GM12878 (cell line): Measurements from ENCODE around the gene TNFAIP3. TPM values are rescaled to one million over a fixed set of nuclear protein-coding genes. Genes with fewer than 3 reads are reported as not detected.

ENCODE experiments used
- ATAC-seq: fragments of 200-7000 bp; cut with Tn5 transposase; 3 replicates; pipeline ENCODE4 v1.9.1; 2020; ENCODE audit warnings: mild to moderate bottlenecking, moderate library complexity
- BruUV-seq: library from RNA; stranded (reverse); fragments of 400-500 nt; replicated peaks from 2 replicates; lab custom pipeline; 2021; lab: Mats Ljungman, UMichigan
- CTCF ChIA-PET: fragments of 300-600 bp; sonication (Branson Sonifier 250); formaldehyde crosslinking; extraction: SDS; loops from one replicate; lab custom pipeline; 2021; ENCODE audit warnings: inconsistent platforms; lab: Yijun Ruan, JAX
- POLR2A ChIA-PET: fragments of 350-600 bp; formaldehyde crosslinking; extraction: SDS; loops from one replicate; lab custom pipeline; 2021; ENCODE audit warnings: inconsistent platforms; lab: Charles Lee
- RAD21 ChIA-PET: fragments of 300-600 bp; sonication (Branson Sonifier 250); formaldehyde crosslinking; loops from one replicate; lab custom pipeline; 2023; ENCODE audit warnings: antibody characterized with exemption; ENCODE audit not compliant: unreplicated experiment; lab: Charles Lee
- SMC1A ChIA-PET: fragments of 300-600 bp; sonication (Branson Sonifier 250); formaldehyde crosslinking; loops from one replicate; lab custom pipeline; 2023; ENCODE audit not compliant: unreplicated experiment, uncharacterized antibody; lab: Charles Lee
- DNase-seq: peaks from one replicate; pipeline ENCODE4 v3.0.0-alpha.2; 2011; ENCODE audit warnings: low read depth, low spot score
- FAIRE-seq: peaks from 3 replicates; lab custom pipeline; 2011; peaks lifted over from hg19 to GRCh38; lab: Jason Lieb, UNC
- H2AFZ ChIP-seq: 2 replicates; pipeline ENCODE4 v1.6.0; 2011; ENCODE audit warnings: low read depth, low read length, control low read depth; ENCODE audit not compliant: control insufficient read depth
- H3K27ac ChIP-seq: 2 replicates; pipeline ENCODE4 v1.5.1; 2011; ENCODE audit warnings: control low read depth; ENCODE audit not compliant: control insufficient read depth, insufficient read depth
- H3K27me3 ChIP-seq, 2 experiments: replicated peaks in 1 of 2; 2 replicates each; pipeline versions ENCODE4 v1.6.0 to v1.6.1; 2011; ENCODE audit warnings: low read length in 1 of 2; ENCODE audit not compliant: control insufficient read depth in 2 of 2, insufficient read depth in 2 of 2
- H3K36me3 ChIP-seq, 2 experiments: 2 replicates each; pipeline ENCODE4 v1.5.1; 2011; ENCODE audit warnings: low read length in 1 of 2; ENCODE audit not compliant: control insufficient read depth in 2 of 2, insufficient read depth in 2 of 2
- H3K4me1 ChIP-seq: 2 replicates; pipeline ENCODE4 v1.6.1; 2011; ENCODE audit warnings: mild to moderate bottlenecking, low read length, moderate library complexity, mixed read lengths; ENCODE audit not compliant: control insufficient read depth, insufficient read depth
- H3K4me2 ChIP-seq: 2 replicates; pipeline ENCODE4 v1.6.0; 2011; ENCODE audit warnings: control low read depth; ENCODE audit not compliant: control insufficient read depth, insufficient read depth
- H3K4me3 ChIP-seq: fragments of 200-600 bp; sonication (generic); 2 replicates; pipeline ENCODE4 v1.5.1; 2016
- H3K79me2 ChIP-seq: 2 replicates; pipeline ENCODE4 v1.6.0; 2011; ENCODE audit warnings: low read length; ENCODE audit not compliant: control insufficient read depth, insufficient read depth
- H3K9ac ChIP-seq: 2 replicates; pipeline ENCODE4 v1.8.0; 2011; ENCODE audit warnings: low read length, control low read depth, mixed read lengths; ENCODE audit not compliant: control insufficient read depth, insufficient read depth
- H3K9me3 ChIP-seq: replicated peaks from 3 replicates; pipeline ENCODE4 v1.5.1; 2011; ENCODE audit warnings: mild to moderate bottlenecking, low read length; ENCODE audit not compliant: control insufficient read depth, insufficient read depth
- H4K20me1 ChIP-seq: 2 replicates; pipeline ENCODE4 v1.6.0; 2011; ENCODE audit not compliant: control insufficient read depth, insufficient read depth
- ETV6 ChIP-seq, 2 experiments: fragments of 450-650 bp in 1 of 2; IDR thresholded peaks in 1 of 2; conservative IDR thresholded peaks in 1 of 2; 2 replicates each; pipeline ENCODE4 v1.6.1; 2014; ENCODE audit warnings: antibody characterized with exemption in 1 of 2, borderline replicate concordance in 1 of 2, low read depth in 1 of 2, mild to moderate bottlenecking in 1 of 2, moderate library complexity in 1 of 2
- NR2C2 ChIP-seq: IDR thresholded peaks from 2 replicates; pipeline ENCODE4 v1.6.1; 2011; ENCODE audit warnings: borderline replicate concordance, low read depth; ENCODE audit not compliant: control insufficient read depth, insufficient read length
- RELA ChIP-seq: fragments of 450-650 bp; IDR thresholded peaks from 2 replicates; pipeline ENCODE4 v1.8.0; 2014; ENCODE audit warnings: borderline replicate concordance; ENCODE audit not compliant: partially characterized antibody
- SP1 ChIP-seq: IDR thresholded peaks from one replicate; pipeline ENCODE4 v1.6.1; 2011; ENCODE audit warnings: low read depth, low read length
- WGBS: methylation state at CpG from one replicate; pipeline ENCODE4 v1.1.6; 2016; ENCODE audit warnings: low lambda C conversion rate; ENCODE audit not compliant: insufficient replicate concordance, insufficient coverage; ENCODE audit errors: missing lambda C conversion rate; 5-methylcytosine and 5-hydroxymethylcytosine counted together
- in situ Hi-C: fragments of 300-500 bp; cut with MboI; formaldehyde crosslinking; loops from 9 replicates; pipeline ENCODE4 v1.14.3; 2018; ENCODE audit warnings: mixed read lengths
- intact Hi-C: fragments of 100-400 bp; cut with micrococcal nuclease; formaldehyde crosslinking; loops from one replicate; pipeline ENCODE4 v1.14.2; 2022; ENCODE audit not compliant: unreplicated experiment
- polyA plus RNA-seq, 11 experiments: library from polyadenylated mRNA; depleted of rRNA in 4 of 11; unstranded in 6 of 11; stranded (reverse) in 5 of 11; fragments of >200 nt; fragmentation: Nextera tagmentation in 4 of 11; fragmentation: Illumina TruSeq in 1 of 11; extraction: Ambion mirVana in 4 of 11; extraction: Trizol in 1 of 11; gene quantifications; 1 replicate in 1 of 11; 2 replicates in 10 of 11; pipeline versions ENCODE4 v1.2.1 to v1.2.3, GENCODE V29; 2011 to 2016; ENCODE audit warnings: inconsistent platforms in 2 of 11, missing spikeins in 2 of 11, low read depth in 1 of 11
- total RNA-seq, 4 experiments: library from RNA; depleted of rRNA in 3 of 4; stranded (reverse); fragments of >200 nt in 3 of 4; fragmentation: Illumina TruSeq in 1 of 4; extraction: Trizol in 1 of 4; gene quantifications; 2 replicates each; pipeline versions ENCODE4 v1.2.1 to v1.2.3, GENCODE V29; 2013 to 2021

TNFAIP3 gene
- total and polyA plus RNA-seq, 10 of the 15 experiments (the other 5 are each of a cell fraction or from before 2014, with no cell fraction given) = 18.0 to 350 (median 127) TPM

- no peak for TF ChIP-seq NR2C2
- TF ChIP-seq RELA = no peak
Observed at GRCh38 chr6:137849181-137849980, 17.7 kb upstream of the TNFAIP3 start (continued).

- Histone ChIP-seq H3K79me2 (no peaks in the 10 kb centered on the region), H3K4me3 (no peak overlapping the region), H4K20me1 (no peaks in the 10 kb centered on the region), H3K4me1 (peaks cover 27% of the 10 kb centered on the region), H3K9ac (no peak overlapping the region), H3K27me3 (no peaks in the 10 kb centered on the region), H3K4me2 (peak overlapping the region; percentile 35; the same call in 1 of the 2 replicates), H3K36me3 (no peaks in the 10 kb centered on the region), H3K9me3 (peaks cover 3% of the 10 kb centered on the region; the same call in 2 of the 3 replicates), H3K27ac (no peak overlapping the region), H2AFZ (peak overlapping the region; percentile 26)
- ChIA-PET SMC1A (interaction anchor here (0.6 to 1.3 kb wide), 5 partner anchors 10 to 99 kb away, joined by 3 to 5 read pairs (median 4); no protein-coding TSS in a partner anchor), CTCF (interaction anchor here (1.3 to 1.6 kb wide), 2 partner anchors 50 to 188 kb away, joined by 3 to 4 read pairs; no protein-coding TSS in a partner anchor), RAD21 (interaction anchor here (1.2 kb wide), 1 partner anchor 126 kb away, joined by 3 read pairs; no protein-coding TSS in a partner anchor), POLR2A (no interaction called here)
- DNase-seq = no peak
- ATAC-seq = peak; percentile 5; the same call in 1 of the 3 replicates
- in situ Hi-C loops (no loop called here), intact Hi-C loops (no loop called here)
- TF ChIP-seq SP1 (no peak), ETV6 (conservative IDR thresholded peaks at IDR 0.05 in 1 of 2, IDR thresholded peaks at IDR 0.05 in 1 of 2; ENCODE audit: borderline replicate concordance in 1 of 2, low read depth in 1 of 2) (peak in 1 of 2 experiments; percentile 5; a peak in 1 of 4 replicates)
- no TSS peak for BruUV-seq
- whole genome bisulfite sequencing = 12% methylated on average over 5 of the region's 5 CpGs
- no peak for FAIRE-seq
Observed at GRCh38 chr6:137849981-137850714, 16.9 kb upstream of the TNFAIP3 start.
